WTC11 (cell line): ENCODE results near the gene PDIK1L. TPM values are rescaled to one million over a fixed set of nuclear protein-coding genes. Genes with fewer than 3 reads are reported as not detected.

ENCODE experiments used
- ATAC-seq: fragments of 200-7000 bp; cut with Tn5 transposase; 2 replicates; pipeline ENCODE4 v1.10.0; 2021; ENCODE audit warnings: mild to moderate bottlenecking, moderate library complexity
- CTCF ChIA-PET: fragments of 300-600 bp; sonication (Branson Sonifier 250); formaldehyde crosslinking; loops from one replicate; lab custom pipeline; 2021; ENCODE audit warnings: antibody characterized with exemption; lab: Charles Lee
- POLR2A ChIA-PET: fragments of 350-600 bp; sonication (Branson Sonifier 250); formaldehyde crosslinking; loops from one replicate; lab custom pipeline; 2021; ENCODE audit warnings: antibody characterized with exemption; lab: Charles Lee
- DNase-seq: peaks from one replicate; pipeline ENCODE4 v3.0.0; 2021; ENCODE audit warnings: low spot score
- H3K27ac Mint-ChIP-seq: 2 replicates; pipeline ENCODE4 v1.8.0; 2021; ENCODE audit warnings: mixed read lengths
- H3K27me3 Mint-ChIP-seq: 2 replicates; pipeline ENCODE4 v1.8.0; 2021; ENCODE audit warnings: low read depth, mild to moderate bottlenecking, moderate library complexity, mixed read lengths
- H3K36me3 Mint-ChIP-seq: 2 replicates; pipeline ENCODE4 v1.8.0; 2021; ENCODE audit warnings: mixed read lengths
- H3K4me1 Mint-ChIP-seq: 2 replicates; pipeline ENCODE4 v1.8.0; 2022; ENCODE audit warnings: mixed read lengths
- H3K4me3 Mint-ChIP-seq: 2 replicates; pipeline ENCODE4 v1.8.0; 2021; ENCODE audit warnings: mild to moderate bottlenecking, moderate library complexity, mixed read lengths
- H3K9me3 Mint-ChIP-seq: 2 replicates; pipeline ENCODE4 v1.8.0; 2021; ENCODE audit warnings: mixed read lengths
- CREB1 ChIP-seq: sonication (generic); formaldehyde crosslinking; IDR thresholded peaks from 2 replicates; pipeline ENCODE4 v1.8.0; 2023; ENCODE audit warnings: mild to moderate bottlenecking, missing genetic modification reagents
- CREM ChIP-seq: sonication (generic); formaldehyde crosslinking; IDR thresholded peaks from 2 replicates; pipeline ENCODE4 v1.8.1; 2022; ENCODE audit warnings: mild to moderate bottlenecking, missing genetic modification reagents, moderate library complexity
- ELF4 ChIP-seq: sonication (generic); formaldehyde crosslinking; IDR thresholded peaks from 2 replicates; pipeline ENCODE4 v1.8.1; 2022; ENCODE audit warnings: low read depth, mild to moderate bottlenecking, moderate library complexity, missing genetic modification reagents
- FOXJ3 ChIP-seq: sonication (generic); formaldehyde crosslinking; IDR thresholded peaks from 2 replicates; pipeline ENCODE4 v1.9.0; 2021; ENCODE audit warnings: missing genetic modification reagents, mild to moderate bottlenecking, borderline replicate concordance
- FOXK1 ChIP-seq: sonication (generic); formaldehyde crosslinking; IDR thresholded peaks from 2 replicates; pipeline ENCODE4 v1.8.0; 2022; ENCODE audit warnings: mild to moderate bottlenecking, moderate library complexity, missing genetic modification reagents
- FOXP1 ChIP-seq: sonication (generic); formaldehyde crosslinking; IDR thresholded peaks from 2 replicates; pipeline ENCODE4 v1.8.0; 2022; ENCODE audit warnings: missing genetic modification reagents, mild to moderate bottlenecking, moderate library complexity, borderline replicate concordance
- HMGA2 ChIP-seq: fragments of 250-450 bp; sonication (Bioruptor Pico); IDR thresholded peaks from 2 replicates; pipeline ENCODE4 v1.4.0; 2021; ENCODE audit warnings: mild to moderate bottlenecking, moderate library complexity
- MXD4 ChIP-seq: fragments of 250-450 bp; sonication (Bioruptor Pico); IDR thresholded peaks from 2 replicates; pipeline ENCODE4 v1.8.0; 2021; ENCODE audit warnings: mild to moderate bottlenecking, moderate library complexity, borderline replicate concordance
- NFATC4 ChIP-seq: fragments of 250-450 bp; sonication (Bioruptor Pico); IDR thresholded peaks from 2 replicates; pipeline ENCODE4 v1.9.0; 2021; ENCODE audit warnings: mild to moderate bottlenecking
- NFE2L1 ChIP-seq: sonication (generic); formaldehyde crosslinking; IDR thresholded peaks from 2 replicates; pipeline ENCODE4 v1.8.1; 2023; ENCODE audit warnings: missing genetic modification reagents
- NR3C1 ChIP-seq: sonication (generic); formaldehyde crosslinking; conservative IDR thresholded peaks from 2 replicates; pipeline ENCODE4 v1.8.1; 2023; ENCODE audit warnings: low read depth, mild to moderate bottlenecking, missing genetic modification reagents
- OVOL2 ChIP-seq: fragments of 250-450 bp; sonication (Bioruptor Pico); IDR thresholded peaks from 2 replicates; pipeline ENCODE4 v1.9.0; 2021; ENCODE audit warnings: mild to moderate bottlenecking, borderline replicate concordance
- RELA ChIP-seq: sonication (generic); formaldehyde crosslinking; IDR thresholded peaks from 2 replicates; pipeline ENCODE4 v1.8.1; 2022; ENCODE audit warnings: missing genetic modification reagents, mild to moderate bottlenecking, borderline replicate concordance
- RORB ChIP-seq: fragments of 250-450 bp; sonication (Bioruptor Pico); IDR thresholded peaks from 2 replicates; pipeline ENCODE4 v1.9.0; 2021; ENCODE audit warnings: mild to moderate bottlenecking
- SP1 ChIP-seq: sonication (generic); formaldehyde crosslinking; conservative IDR thresholded peaks from 2 replicates; pipeline ENCODE4 v1.8.1; 2022; ENCODE audit warnings: missing genetic modification reagents
- TP53 ChIP-seq: sonication (generic); formaldehyde crosslinking; IDR thresholded peaks from 2 replicates; pipeline ENCODE4 v1.8.1; 2023; ENCODE audit warnings: mild to moderate bottlenecking, missing genetic modification reagents
- ZBTB21 ChIP-seq: sonication (generic); formaldehyde crosslinking; IDR thresholded peaks from 2 replicates; pipeline ENCODE4 v1.8.1; 2023; ENCODE audit warnings: mild to moderate bottlenecking, missing genetic modification reagents, borderline replicate concordance
- ZNF121 ChIP-seq: sonication (generic); formaldehyde crosslinking; IDR thresholded peaks from 2 replicates; pipeline ENCODE4 v1.8.0; 2023; ENCODE audit warnings: missing genetic modification reagents
- ZNF219 ChIP-seq: sonication (generic); formaldehyde crosslinking; IDR thresholded peaks from 2 replicates; pipeline ENCODE4 v1.8.0; 2023; ENCODE audit warnings: missing genetic modification reagents, mild to moderate bottlenecking, borderline replicate concordance
- ZNF317 ChIP-seq: sonication (generic); formaldehyde crosslinking; IDR thresholded peaks from 2 replicates; pipeline ENCODE4 v1.8.1; 2023; ENCODE audit warnings: low read depth, mild to moderate bottlenecking, moderate library complexity, missing genetic modification reagents, borderline replicate concordance
- ZNF423 ChIP-seq: fragments of 250-450 bp; sonication (Bioruptor Pico); IDR thresholded peaks from 2 replicates; pipeline ENCODE4 v2.1.2; 2022; ENCODE audit warnings: mild to moderate bottlenecking, moderate library complexity
- ZNF671 ChIP-seq: fragments of 250-450 bp; sonication (Bioruptor Pico); IDR thresholded peaks from 2 replicates; pipeline ENCODE4 v1.8.0; 2021; ENCODE audit warnings: mild to moderate bottlenecking
- total RNA-seq: library from RNA; stranded (reverse); gene quantifications from 3 replicates; pipeline ENCODE4 v1.2.3, GENCODE V29; 2021
- TF ChIP-seq, protein P1 (sequence below): sonication (generic); formaldehyde crosslinking; IDR thresholded peaks from 2 replicates; pipeline ENCODE4 v1.8.1; 2023; ENCODE audit warnings: mild to moderate bottlenecking, missing genetic modification reagents
- TF ChIP-seq, protein P2 (sequence below): sonication (generic); formaldehyde crosslinking; IDR thresholded peaks from 2 replicates; pipeline ENCODE4 v1.8.1; 2022; ENCODE audit warnings: mild to moderate bottlenecking, moderate library complexity, missing genetic modification reagents
- TF ChIP-seq, protein P3 (sequence below): sonication (generic); formaldehyde crosslinking; IDR thresholded peaks from 2 replicates; pipeline ENCODE4 v1.8.0; 2023; ENCODE audit warnings: missing genetic modification reagents
- TF ChIP-seq, protein P4 (sequence below): sonication (generic); formaldehyde crosslinking; IDR thresholded peaks from 2 replicates; pipeline ENCODE4 v1.8.0; 2022; ENCODE audit warnings: mild to moderate bottlenecking, missing genetic modification reagents
- TF ChIP-seq, protein P5 (sequence below): sonication (generic); formaldehyde crosslinking; conservative IDR thresholded peaks from 2 replicates; pipeline ENCODE4 v1.8.1; 2022; ENCODE audit warnings: mild to moderate bottlenecking, missing genetic modification reagents
- TF ChIP-seq, protein P6 (sequence below): sonication (generic); formaldehyde crosslinking; IDR thresholded peaks from 2 replicates; pipeline ENCODE4 v1.8.1; 2022; ENCODE audit warnings: low read depth, mild to moderate bottlenecking, moderate library complexity, missing genetic modification reagents, borderline replicate concordance
- TF ChIP-seq, protein P7 (sequence below): fragments of 250-450 bp; sonication (Bioruptor Pico); IDR thresholded peaks from 2 replicates; pipeline ENCODE4 v1.9.0; 2021; ENCODE audit warnings: moderate library complexity, mild to moderate bottlenecking, inconsistent platforms, borderline replicate concordance

Gene PDIK1L
- total RNA-seq, 1 experiment from 2014 or later: 5.5 TPM

DNA sequence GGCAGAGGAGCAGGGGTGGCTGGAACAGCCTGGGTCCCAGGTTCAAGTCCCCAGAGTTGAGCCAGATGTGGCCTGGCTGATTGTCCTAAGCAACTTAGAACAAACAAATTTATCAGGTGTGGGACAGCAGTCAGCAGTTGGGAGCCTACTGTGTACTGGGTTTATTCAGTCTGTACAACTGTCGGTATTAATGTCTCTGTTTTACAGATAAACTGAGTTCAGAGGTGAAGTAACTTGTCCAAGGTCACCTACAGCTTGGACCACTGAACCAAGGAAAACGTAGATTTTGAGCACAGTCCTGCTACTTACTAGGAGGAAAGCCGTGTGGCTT, 29.6 kb upstream of the PDIK1L start:
- ATAC-seq (no peak), DNase-seq (no peak)
- Mint-ChIP-seq H3K27me3 (peaks cover 3% of the 10 kb centered on the region), H3K4me3 (no peak overlapping the region), H3K36me3 (no peaks in the 10 kb centered on the region), H3K4me1 (peaks cover 14% of the 10 kb centered on the region), H3K27ac (no peak overlapping the region), H3K9me3 (no peaks in the 10 kb centered on the region)
- ChIA-PET CTCF (interaction anchor here (1.3 kb wide), 1 partner anchor 23 kb away, joined by 4 read pairs; no protein-coding TSS in a partner anchor), POLR2A (no interaction called here)
- TF ChIP-seq ZBTB21 (CRISPR knock-in tag): no peak
- TF ChIP-seq, protein P1, sequence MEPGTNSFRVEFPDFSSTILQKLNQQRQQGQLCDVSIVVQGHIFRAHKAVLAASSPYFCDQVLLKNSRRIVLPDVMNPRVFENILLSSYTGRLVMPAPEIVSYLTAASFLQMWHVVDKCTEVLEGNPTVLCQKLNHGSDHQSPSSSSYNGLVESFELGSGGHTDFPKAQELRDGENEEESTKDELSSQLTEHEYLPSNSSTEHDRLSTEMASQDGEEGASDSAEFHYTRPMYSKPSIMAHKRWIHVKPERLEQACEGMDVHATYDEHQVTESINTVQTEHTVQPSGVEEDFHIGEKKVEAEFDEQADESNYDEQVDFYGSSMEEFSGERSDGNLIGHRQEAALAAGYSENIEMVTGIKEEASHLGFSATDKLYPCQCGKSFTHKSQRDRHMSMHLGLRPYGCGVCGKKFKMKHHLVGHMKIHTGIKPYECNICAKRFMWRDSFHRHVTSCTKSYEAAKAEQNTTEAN (CRISPR knock-in tag): no peak
- no peak for TF ChIP-seq HMGA2 (CRISPR knock-in tag)
- TF ChIP-seq, protein P2, sequence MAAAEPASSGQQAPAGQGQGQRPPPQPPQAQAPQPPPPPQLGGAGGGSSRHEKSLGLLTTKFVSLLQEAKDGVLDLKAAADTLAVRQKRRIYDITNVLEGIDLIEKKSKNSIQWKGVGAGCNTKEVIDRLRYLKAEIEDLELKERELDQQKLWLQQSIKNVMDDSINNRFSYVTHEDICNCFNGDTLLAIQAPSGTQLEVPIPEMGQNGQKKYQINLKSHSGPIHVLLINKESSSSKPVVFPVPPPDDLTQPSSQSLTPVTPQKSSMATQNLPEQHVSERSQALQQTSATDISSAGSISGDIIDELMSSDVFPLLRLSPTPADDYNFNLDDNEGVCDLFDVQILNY: no peak
- no peak for TF ChIP-seq ZNF671 (CRISPR knock-in tag)

DNA sequence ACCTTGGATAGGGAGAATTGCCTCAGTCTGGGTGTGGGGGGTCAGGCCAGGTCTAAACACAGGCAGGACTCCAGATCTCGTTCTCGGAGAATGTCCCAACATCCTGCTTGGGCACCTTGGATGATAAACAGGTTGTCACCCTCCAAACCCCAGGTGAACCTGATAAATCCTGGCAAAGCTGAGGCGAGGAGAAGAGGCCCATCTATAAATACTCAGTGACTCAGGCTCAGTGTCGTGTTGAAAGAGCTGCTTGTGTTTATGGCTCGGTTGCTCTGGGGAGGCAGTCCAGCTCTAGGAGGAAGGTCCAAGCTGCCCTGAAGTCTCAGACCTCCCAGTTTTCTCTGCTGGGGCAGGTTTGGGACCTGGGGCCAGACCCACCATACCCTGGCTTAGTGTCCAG, 28.4 kb upstream of the PDIK1L start:
- POLR2A ChIA-PET: no interaction called here
- ATAC-seq (no peak), DNase-seq (no peak)
- H3K9me3 Mint-ChIP-seq: no peaks in the 10 kb centered on the region
- CTCF ChIA-PET: interaction anchor here (0.6 to 2.5 kb wide), 4 partner anchors 33 to 187 kb away, joined by 3 to 10 read pairs (median 3); partner anchors contain the start of gene CEP85
- no peak overlapping the region for H3K4me3 Mint-ChIP-seq
- TF ChIP-seq CREM (CRISPR knock-in tag) (no peak), FOXJ3 (CRISPR knock-in tag) (no peak), NFE2L1 (no peak), MXD4 (CRISPR knock-in tag) (no peak), SP1 (CRISPR knock-in tag) (no peak), TP53 (no peak), ZNF317 (no peak), FOXP1 (no peak), ZNF219 (CRISPR knock-in tag) (no peak)
- TF ChIP-seq, protein P2: no peak
- TF ChIP-seq, protein P3, sequence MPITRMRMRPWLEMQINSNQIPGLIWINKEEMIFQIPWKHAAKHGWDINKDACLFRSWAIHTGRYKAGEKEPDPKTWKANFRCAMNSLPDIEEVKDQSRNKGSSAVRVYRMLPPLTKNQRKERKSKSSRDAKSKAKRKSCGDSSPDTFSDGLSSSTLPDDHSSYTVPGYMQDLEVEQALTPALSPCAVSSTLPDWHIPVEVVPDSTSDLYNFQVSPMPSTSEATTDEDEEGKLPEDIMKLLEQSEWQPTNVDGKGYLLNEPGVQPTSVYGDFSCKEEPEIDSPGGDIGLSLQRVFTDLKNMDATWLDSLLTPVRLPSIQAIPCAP: no peak
- TF ChIP-seq, protein P4, sequence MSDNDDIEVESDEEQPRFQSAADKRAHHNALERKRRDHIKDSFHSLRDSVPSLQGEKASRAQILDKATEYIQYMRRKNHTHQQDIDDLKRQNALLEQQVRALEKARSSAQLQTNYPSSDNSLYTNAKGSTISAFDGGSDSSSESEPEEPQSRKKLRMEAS (CRISPR knock-in tag): no peak
- H3K27ac Mint-ChIP-seq: no peak overlapping the region
- H3K27me3 Mint-ChIP-seq: peaks cover 3% of the 10 kb centered on the region
- peaks cover 12% of the 10 kb centered on the region for H3K4me1 Mint-ChIP-seq
- H3K36me3 Mint-ChIP-seq: no peaks in the 10 kb centered on the region

DNA sequence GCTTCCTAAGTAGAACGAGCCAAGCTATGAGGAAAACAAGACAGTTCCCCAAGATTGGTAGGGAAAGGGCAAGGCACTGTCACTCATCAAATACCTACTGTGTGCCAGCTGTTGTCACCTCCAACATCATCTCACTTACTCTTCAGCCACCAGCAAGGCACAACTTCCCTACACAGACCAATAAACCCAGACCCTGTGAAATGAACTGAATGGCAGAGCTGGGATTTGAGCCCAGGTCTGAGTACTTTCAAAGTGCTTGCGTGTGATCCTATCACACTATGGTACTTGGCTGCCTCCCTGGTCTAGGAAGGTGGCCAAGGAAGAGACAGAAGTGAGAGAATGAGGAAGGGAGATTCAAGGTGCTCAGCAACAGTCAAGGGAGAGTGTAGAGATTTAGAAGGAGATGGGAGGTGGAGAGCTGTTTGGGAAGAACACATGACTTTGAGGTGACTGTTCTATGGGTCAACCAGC, 27.5 kb upstream of the PDIK1L start:
- no peak overlapping the region for H3K27ac Mint-ChIP-seq
- no peak for DNase-seq
- ATAC-seq: no peak
- POLR2A ChIA-PET: no interaction called here
- H3K4me1 Mint-ChIP-seq: peaks cover 3% of the 10 kb centered on the region
- peaks cover 3% of the 10 kb centered on the region for H3K27me3 Mint-ChIP-seq
- TF ChIP-seq, protein P5, sequence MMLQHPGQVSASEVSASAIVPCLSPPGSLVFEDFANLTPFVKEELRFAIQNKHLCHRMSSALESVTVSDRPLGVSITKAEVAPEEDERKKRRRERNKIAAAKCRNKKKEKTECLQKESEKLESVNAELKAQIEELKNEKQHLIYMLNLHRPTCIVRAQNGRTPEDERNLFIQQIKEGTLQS (CRISPR knock-in tag): no peak
- TF ChIP-seq MXD4 (CRISPR knock-in tag) (no peak), ZNF423 (CRISPR knock-in tag) (no peak), RELA (CRISPR knock-in tag) (no peak), ZBTB21 (CRISPR knock-in tag) (no peak), ELF4 (no peak), NR3C1 (CRISPR knock-in tag) (no peak), NFATC4 (CRISPR knock-in tag) (no peak), ZNF121 (CRISPR knock-in tag) (no peak), CREB1 (CRISPR knock-in tag) (no peak), TP53 (no peak), OVOL2 (no peak), FOXK1 (CRISPR knock-in tag) (no peak), RORB (CRISPR knock-in tag) (no peak)
- TF ChIP-seq, protein P6, sequence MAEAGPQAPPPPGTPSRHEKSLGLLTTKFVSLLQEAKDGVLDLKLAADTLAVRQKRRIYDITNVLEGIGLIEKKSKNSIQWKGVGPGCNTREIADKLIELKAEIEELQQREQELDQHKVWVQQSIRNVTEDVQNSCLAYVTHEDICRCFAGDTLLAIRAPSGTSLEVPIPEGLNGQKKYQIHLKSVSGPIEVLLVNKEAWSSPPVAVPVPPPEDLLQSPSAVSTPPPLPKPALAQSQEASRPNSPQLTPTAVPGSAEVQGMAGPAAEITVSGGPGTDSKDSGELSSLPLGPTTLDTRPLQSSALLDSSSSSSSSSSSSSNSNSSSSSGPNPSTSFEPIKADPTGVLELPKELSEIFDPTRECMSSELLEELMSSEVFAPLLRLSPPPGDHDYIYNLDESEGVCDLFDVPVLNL (CRISPR knock-in tag): no peak
- TF ChIP-seq, protein P7, sequence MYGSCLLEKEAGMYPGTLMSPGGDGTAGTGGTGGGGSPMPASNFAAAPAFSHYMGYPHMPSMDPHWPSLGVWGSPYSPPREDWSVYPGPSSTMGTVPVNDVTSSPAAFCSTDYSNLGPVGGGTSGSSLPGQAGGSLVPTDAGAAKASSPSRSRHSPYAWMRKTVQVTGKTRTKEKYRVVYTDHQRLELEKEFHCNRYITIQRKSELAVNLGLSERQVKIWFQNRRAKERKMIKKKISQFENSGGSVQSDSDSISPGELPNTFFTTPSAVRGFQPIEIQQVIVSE (CRISPR knock-in tag): no peak
- no peaks in the 10 kb centered on the region for H3K36me3 Mint-ChIP-seq
- H3K9me3 Mint-ChIP-seq: no peaks in the 10 kb centered on the region
- H3K4me3 Mint-ChIP-seq: no peak overlapping the region
- CTCF ChIA-PET: interaction anchor here (0.6 to 2.5 kb wide), 6 partner anchors 33 to 263 kb away, joined by 3 to 10 read pairs (median 3); partner anchors contain the start of gene CEP85
